K562 (cell line): ENCODE results near the gene CAVIN1. TPM values are rescaled to one million over a fixed set of nuclear protein-coding genes. Genes with fewer than 3 reads are reported as not detected.

Experiments used
- CAMTA2 ChIP-seq: fragments of 250-450 bp; sonication (Bioruptor Pico); conservative IDR thresholded peaks from 2 replicates; pipeline ENCODE4 v1.5.1; 2022
- CBFA2T3 ChIP-seq: fragments of 450-650 bp; IDR thresholded peaks from 2 replicates; pipeline ENCODE4 v1.6.1; 2017
- DNMT1 ChIP-seq: fragments of 450-650 bp; IDR thresholded peaks from 2 replicates; pipeline ENCODE4 v1.6.1; 2016; ENCODE audit warnings: antibody characterized with exemption, mild to moderate bottlenecking
- FOXA3 ChIP-seq, 2 experiments: fragments of 450-650 bp in 1 of 2; sonication (generic) in 1 of 2; formaldehyde crosslinking; IDR thresholded peaks in 1 of 2; conservative IDR thresholded peaks in 1 of 2; 2 replicates each; pipeline versions ENCODE4 v1.4.0 to v1.8.0; 2020 to 2022; ENCODE audit warnings: mild to moderate bottlenecking in 2 of 2, missing genetic modification reagents in 1 of 2
- FOXJ2 ChIP-seq: fragments of 200-800 bp; sonication (Bioruptor generic); IDR thresholded peaks from 2 replicates; pipeline ENCODE4 v1.6.1; 2016; ENCODE audit warnings: missing genetic modification characterization, missing compliant biosample characterization
- GABPA ChIP-seq: fragments of 200-800 bp; sonication (Bioruptor generic); conservative IDR thresholded peaks from 2 replicates; pipeline ENCODE4 v1.6.1; 2016; ENCODE audit warnings: low read depth, missing genetic modification characterization, missing compliant biosample characterization
- GATA2 ChIP-seq: sonication (generic); formaldehyde crosslinking; IDR thresholded peaks from 2 replicates; pipeline ENCODE4 v1.4.0; 2020; ENCODE audit warnings: mild to moderate bottlenecking, missing genetic modification reagents
- GATAD2A ChIP-seq: fragments of 450-650 bp; IDR thresholded peaks from 2 replicates; pipeline ENCODE4 v1.6.1; 2017
- GTF2F1 ChIP-seq: IDR thresholded peaks from 2 replicates; pipeline ENCODE4 v1.6.1; 2011; ENCODE audit warnings: low read depth, low read length, improper control_type of control experiment
- JUND ChIP-seq, 2 experiments: IDR thresholded peaks; 2 replicates in 1 of 2; 3 replicates in 1 of 2; pipeline ENCODE4 v1.6.1; 2011; ENCODE audit warnings: borderline replicate concordance in 2 of 2, low read depth in 2 of 2, low read length in 2 of 2, improper control_type of control experiment in 1 of 2, missing biosample characterization in 1 of 2, missing genetic modification characterization in 1 of 2, missing genetic modification reagents in 1 of 2
- NCOA6 ChIP-seq: fragments of 450-650 bp; IDR thresholded peaks from 2 replicates; pipeline ENCODE4 v1.6.1; 2017; ENCODE audit warnings: mild to moderate bottlenecking
- NFE2 ChIP-seq: IDR thresholded peaks from 2 replicates; pipeline ENCODE4 v1.6.1; 2014; ENCODE audit warnings: antibody characterized with exemption, low read depth
- PRMT5 ChIP-seq: sonication (generic); formaldehyde crosslinking; IDR thresholded peaks from 2 replicates; pipeline ENCODE4 v1.5.0; 2020; ENCODE audit warnings: missing genetic modification reagents
- SMAD4 ChIP-seq: fragments of 250-450 bp; sonication (Bioruptor Pico); conservative IDR thresholded peaks from 2 replicates; pipeline ENCODE4 v1.8.0; 2021; ENCODE audit warnings: inconsistent platforms, mild to moderate bottlenecking, moderate library complexity
- ZNF253 ChIP-seq: fragments of 250-450 bp; sonication (Bioruptor Pico); conservative IDR thresholded peaks from 2 replicates; pipeline ENCODE4 v1.6.1; 2021; ENCODE audit warnings: mild to moderate bottlenecking
- ZNF384 ChIP-seq: IDR thresholded peaks from 2 replicates; pipeline ENCODE4 v1.6.1; 2012; ENCODE audit warnings: low read depth, low read length, improper control_type of control experiment
- ZNF41 ChIP-seq: fragments of 250-450 bp; sonication (Bioruptor Pico); conservative IDR thresholded peaks from 2 replicates; pipeline ENCODE4 v1.4.0; 2020; ENCODE audit warnings: mild to moderate bottlenecking
- ZNF584 ChIP-seq: fragments of 200-800 bp; sonication (Bioruptor generic); IDR thresholded peaks from 2 replicates; pipeline ENCODE4 v1.6.1; 2016; ENCODE audit warnings: low read depth, mild to moderate bottlenecking, missing genetic modification characterization, missing compliant biosample characterization
- polyA plus RNA-seq, 8 experiments: library from polyadenylated mRNA; depleted of rRNA in 4 of 8; stranded (reverse) in 5 of 8; unstranded in 3 of 8; fragments of >200 nt; fragmentation: Nextera tagmentation in 2 of 8; fragmentation: Illumina TruSeq in 1 of 8; extraction: Ambion mirVana in 2 of 8; extraction: Trizol in 1 of 8; gene quantifications; 2 replicates each; pipeline versions ENCODE4 v1.2.1 to v1.2.3, GENCODE V29; 2011 to 2014; ENCODE audit warnings: inconsistent platforms in 1 of 8, missing spikeins in 1 of 8
- total RNA-seq, 7 experiments: library from RNA; depleted of rRNA in 6 of 7; stranded (reverse); fragments of >200 nt in 6 of 7; fragmentation: Illumina TruSeq in 2 of 7; extraction: Trizol in 2 of 7; gene quantifications; 2 replicates each; pipeline versions ENCODE4 v1.2.1 to v1.2.3, GENCODE V29; 2011 to 2021; ENCODE audit warnings: low replicate concordance in 1 of 7
- TF ChIP-seq, protein P1 (sequence below), 2 experiments: fragments of 450-650 bp; conservative IDR thresholded peaks; 2 replicates each; pipeline ENCODE4 v1.6.1; 2017; ENCODE audit warnings: mild to moderate bottlenecking in 2 of 2, moderate library complexity in 2 of 2
- TF ChIP-seq, protein P2 (sequence below): fragments of 450-650 bp; IDR thresholded peaks from 2 replicates; pipeline ENCODE4 v1.6.1; 2016
- TF ChIP-seq, protein P3 (sequence below): fragments of 450-650 bp; conservative IDR thresholded peaks from 2 replicates; pipeline ENCODE4 v1.6.1; 2016; ENCODE audit warnings: missing genetic modification characterization, low read depth, mild to moderate bottlenecking, missing compliant biosample characterization, moderate library complexity
- TF ChIP-seq, protein P4 (sequence below), 2 experiments: IDR thresholded peaks; 2 replicates each; pipeline ENCODE4 v1.6.1; 2012; ENCODE audit warnings: improper control_type of control experiment in 2 of 2, low read depth in 2 of 2, low read length in 2 of 2, borderline replicate concordance in 1 of 2

Gene CAVIN1
- total and polyA plus RNA-seq, 9 of the 15 experiments (the other 6 are each of a cell fraction or from before 2014, with no cell fraction given) = 6.8 to 162 (median 74.5) TPM

DNA sequence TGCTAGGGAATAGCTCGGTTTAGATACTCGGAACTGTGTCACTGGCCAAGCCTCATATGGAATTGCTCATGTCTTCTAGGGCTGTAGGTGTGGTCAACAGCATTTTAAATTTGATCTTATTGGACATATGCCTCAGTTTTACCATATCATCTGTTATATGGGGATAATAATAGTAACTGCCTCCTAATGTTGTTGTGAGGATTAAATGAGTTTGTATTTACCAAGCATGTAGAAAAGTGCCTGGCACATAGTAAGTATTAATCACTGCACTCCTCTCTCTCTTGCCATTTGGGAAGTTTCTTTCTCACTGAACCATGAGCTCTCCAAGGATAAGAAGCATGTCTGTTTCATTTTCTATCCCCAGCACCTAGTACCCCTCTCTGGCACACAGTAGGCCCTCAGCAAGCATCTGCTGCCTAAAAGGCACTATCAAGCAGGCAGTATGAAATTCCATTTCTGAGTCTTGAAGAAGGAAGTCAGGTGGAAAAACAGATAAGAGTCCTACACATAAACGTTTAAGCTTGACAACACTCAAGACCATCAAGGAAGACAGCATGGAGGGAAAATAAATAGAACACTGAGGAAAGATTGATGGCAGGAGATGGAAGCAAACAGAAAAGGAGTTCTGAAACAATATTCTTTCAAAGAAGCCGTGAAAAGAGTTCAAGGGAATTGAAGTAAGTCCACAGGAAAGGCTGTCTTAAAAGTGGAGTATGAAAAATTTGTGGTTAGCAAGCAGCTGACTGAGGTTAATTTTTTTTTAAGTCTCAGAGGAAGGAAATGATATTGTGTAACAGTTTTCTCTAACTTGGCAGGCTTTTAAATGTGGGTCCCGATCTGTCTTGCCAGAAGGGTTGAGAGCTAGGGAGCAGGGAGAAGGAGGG lies 33.4 kb upstream of the CAVIN1 start (continued):
- TF ChIP-seq, protein P1, sequence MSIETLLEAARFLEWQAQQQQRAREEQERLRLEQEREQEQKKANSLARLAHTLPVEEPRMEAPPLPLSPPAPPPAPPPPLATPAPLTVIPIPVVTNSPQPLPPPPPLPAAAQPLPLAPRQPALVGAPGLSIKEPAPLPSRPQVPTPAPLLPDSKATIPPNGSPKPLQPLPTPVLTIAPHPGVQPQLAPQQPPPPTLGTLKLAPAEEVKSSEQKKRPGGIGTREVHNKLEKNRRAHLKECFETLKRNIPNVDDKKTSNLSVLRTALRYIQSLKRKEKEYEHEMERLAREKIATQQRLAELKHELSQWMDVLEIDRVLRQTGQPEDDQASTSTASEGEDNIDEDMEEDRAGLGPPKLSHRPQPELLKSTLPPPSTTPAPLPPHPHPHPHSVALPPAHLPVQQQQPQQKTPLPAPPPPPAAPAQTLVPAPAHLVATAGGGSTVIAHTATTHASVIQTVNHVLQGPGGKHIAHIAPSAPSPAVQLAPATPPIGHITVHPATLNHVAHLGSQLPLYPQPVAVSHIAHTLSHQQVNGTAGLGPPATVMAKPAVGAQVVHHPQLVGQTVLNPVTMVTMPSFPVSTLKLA (conservative IDR thresholded peaks at IDR 0.05) = peak; percentile 59 to 72; a peak in 3 of 4 replicates
- TF ChIP-seq CAMTA2 (CRISPR knock-in tag) = no peak
- TF ChIP-seq ZNF41 (CRISPR knock-in tag) = no peak
- TF ChIP-seq, protein P2, sequence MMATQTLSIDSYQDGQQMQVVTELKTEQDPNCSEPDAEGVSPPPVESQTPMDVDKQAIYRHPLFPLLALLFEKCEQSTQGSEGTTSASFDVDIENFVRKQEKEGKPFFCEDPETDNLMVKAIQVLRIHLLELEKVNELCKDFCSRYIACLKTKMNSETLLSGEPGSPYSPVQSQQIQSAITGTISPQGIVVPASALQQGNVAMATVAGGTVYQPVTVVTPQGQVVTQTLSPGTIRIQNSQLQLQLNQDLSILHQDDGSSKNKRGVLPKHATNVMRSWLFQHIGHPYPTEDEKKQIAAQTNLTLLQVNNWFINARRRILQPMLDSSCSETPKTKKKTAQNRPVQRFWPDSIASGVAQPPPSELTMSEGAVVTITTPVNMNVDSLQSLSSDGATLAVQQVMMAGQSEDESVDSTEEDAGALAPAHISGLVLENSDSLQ = peak; percentile 79
- 0 out of 2 replicates have a peak, but pooled peaks have one; percentile 52 for TF ChIP-seq SMAD4 (CRISPR knock-in tag)
- TF ChIP-seq ZNF584 (CRISPR knock-in tag) = no peak
- TF ChIP-seq DNMT1 = no peak
- no peak for TF ChIP-seq NFE2
- no peak for TF ChIP-seq GTF2F1
- peak; percentile 54; the same call in 1 of the 2 replicates for TF ChIP-seq JUND (IDR thresholded peaks at IDR 0.05; ENCODE audit: borderline replicate concordance, low read depth, low read length)
- TF ChIP-seq JUND (tag; IDR thresholded peaks at IDR 0.05; ENCODE audit: borderline replicate concordance, low read depth, low read length) = peak; percentile 48; the same call in 1 of the 3 replicates
- TF ChIP-seq, protein P3, sequence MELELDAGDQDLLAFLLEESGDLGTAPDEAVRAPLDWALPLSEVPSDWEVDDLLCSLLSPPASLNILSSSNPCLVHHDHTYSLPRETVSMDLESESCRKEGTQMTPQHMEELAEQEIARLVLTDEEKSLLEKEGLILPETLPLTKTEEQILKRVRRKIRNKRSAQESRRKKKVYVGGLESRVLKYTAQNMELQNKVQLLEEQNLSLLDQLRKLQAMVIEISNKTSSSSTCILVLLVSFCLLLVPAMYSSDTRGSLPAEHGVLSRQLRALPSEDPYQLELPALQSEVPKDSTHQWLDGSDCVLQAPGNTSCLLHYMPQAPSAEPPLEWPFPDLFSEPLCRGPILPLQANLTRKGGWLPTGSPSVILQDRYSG (tag) = no peak
- TF ChIP-seq, protein P4, sequence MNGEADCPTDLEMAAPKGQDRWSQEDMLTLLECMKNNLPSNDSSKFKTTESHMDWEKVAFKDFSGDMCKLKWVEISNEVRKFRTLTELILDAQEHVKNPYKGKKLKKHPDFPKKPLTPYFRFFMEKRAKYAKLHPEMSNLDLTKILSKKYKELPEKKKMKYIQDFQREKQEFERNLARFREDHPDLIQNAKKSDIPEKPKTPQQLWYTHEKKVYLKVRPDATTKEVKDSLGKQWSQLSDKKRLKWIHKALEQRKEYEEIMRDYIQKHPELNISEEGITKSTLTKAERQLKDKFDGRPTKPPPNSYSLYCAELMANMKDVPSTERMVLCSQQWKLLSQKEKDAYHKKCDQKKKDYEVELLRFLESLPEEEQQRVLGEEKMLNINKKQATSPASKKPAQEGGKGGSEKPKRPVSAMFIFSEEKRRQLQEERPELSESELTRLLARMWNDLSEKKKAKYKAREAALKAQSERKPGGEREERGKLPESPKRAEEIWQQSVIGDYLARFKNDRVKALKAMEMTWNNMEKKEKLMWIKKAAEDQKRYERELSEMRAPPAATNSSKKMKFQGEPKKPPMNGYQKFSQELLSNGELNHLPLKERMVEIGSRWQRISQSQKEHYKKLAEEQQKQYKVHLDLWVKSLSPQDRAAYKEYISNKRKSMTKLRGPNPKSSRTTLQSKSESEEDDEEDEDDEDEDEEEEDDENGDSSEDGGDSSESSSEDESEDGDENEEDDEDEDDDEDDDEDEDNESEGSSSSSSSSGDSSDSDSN (IDR thresholded peaks at IDR 0.05; ENCODE audit: borderline replicate concordance in 1 of 2, low read depth in 2 of 2, low read length in 2 of 2) = no peak
- peak; percentile 69 for TF ChIP-seq ZNF384
- TF ChIP-seq NCOA6 = no peak
- TF ChIP-seq ZNF253 (CRISPR knock-in tag) = no peak
- TF ChIP-seq GATA2 (CRISPR knock-in tag) = peak; percentile 58
- TF ChIP-seq PRMT5 (CRISPR knock-in tag) = no peak
- no peak for TF ChIP-seq GATAD2A
- TF ChIP-seq FOXJ2 (tag) = no peak
- 0 out of 2 replicates have a peak, but pooled peaks have one; percentile 12 for TF ChIP-seq GABPA
- TF ChIP-seq FOXA3 (CRISPR knock-in tag; conservative IDR thresholded peaks at IDR 0.05 in 1 of 2, IDR thresholded peaks at IDR 0.05 in 1 of 2) = peak in 1 of 2 experiments; percentile 4; a peak in 1 of 4 replicates
- peak; percentile 93 for TF ChIP-seq CBFA2T3
